Measurements from ENCODE around the gene CACNG5. TPM values are rescaled to one million over a fixed set of nuclear protein-coding genes. Genes with fewer than 3 reads are reported as not detected.

The CACNG5 gene
- total and polyA plus RNA-seq, 4 donors, result not detected

DNA sequence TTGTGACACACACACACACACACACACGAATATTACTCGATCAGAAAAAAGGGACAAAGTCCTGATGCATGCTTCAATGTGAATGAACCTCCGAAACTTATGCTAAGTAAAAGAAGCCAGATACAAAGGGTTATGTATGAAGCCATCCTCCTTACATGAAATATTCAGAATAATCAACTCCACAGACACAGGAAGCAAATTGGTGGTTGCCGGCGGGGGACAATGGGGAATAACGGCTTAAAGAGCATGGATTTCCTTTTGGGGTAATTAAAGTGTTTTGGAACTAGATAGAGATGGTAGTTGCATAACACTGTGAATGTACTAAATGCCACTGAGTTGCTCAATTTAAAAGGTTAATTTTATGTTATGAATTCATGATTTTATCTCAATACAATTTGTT, 8.1 kb upstream of the CACNG5 start:
- H3K4me3 ChIP-seq (ENCODE audit: low read depth in 1 of 3, low read length in 3 of 3), result no peak overlapping the region
- no peak overlapping the region for H3K27ac ChIP-seq (ENCODE audit: low read depth in 1 of 2, low read length in 2 of 2)
- no peaks in the 10 kb centered on the region for H3K36me3 ChIP-seq (ENCODE audit: control insufficient read depth in 4 of 4, insufficient read depth in 3 of 4, low read depth in 1 of 4, low read length in 3 of 4)
- no peaks in the 10 kb centered on the region for H3K9me3 ChIP-seq (ENCODE audit: control insufficient read depth in 4 of 4, low read length in 3 of 4)
- WGBS, result 76% methylated on average over 6 of the region's 6 CpGs
- peaks cover 0 to 10% (median 3%) of the 10 kb centered on the region in 4 donors for H3K27me3 ChIP-seq (ENCODE audit: control insufficient read depth in 4 of 4, insufficient read depth in 4 of 4, low read length in 3 of 4)
- no peak for TF ChIP-seq GABPA (IDR thresholded peaks at IDR 0.05 in 1 of 2, conservative IDR thresholded peaks at IDR 0.05 in 1 of 2)
- TF ChIP-seq, protein P1, sequence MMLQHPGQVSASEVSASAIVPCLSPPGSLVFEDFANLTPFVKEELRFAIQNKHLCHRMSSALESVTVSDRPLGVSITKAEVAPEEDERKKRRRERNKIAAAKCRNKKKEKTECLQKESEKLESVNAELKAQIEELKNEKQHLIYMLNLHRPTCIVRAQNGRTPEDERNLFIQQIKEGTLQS (IDR thresholded peaks at IDR 0.05), result no peak
- TF ChIP-seq NR2F2 (IDR thresholded peaks at IDR 0.05), result no peak
- no peak for TF ChIP-seq TAF1 (conservative IDR thresholded peaks at IDR 0.05)
- TF ChIP-seq RAD21 (IDR thresholded peaks at IDR 0.05), result no peak
- TF ChIP-seq, protein P2, sequence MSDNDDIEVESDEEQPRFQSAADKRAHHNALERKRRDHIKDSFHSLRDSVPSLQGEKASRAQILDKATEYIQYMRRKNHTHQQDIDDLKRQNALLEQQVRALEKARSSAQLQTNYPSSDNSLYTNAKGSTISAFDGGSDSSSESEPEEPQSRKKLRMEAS (IDR thresholded peaks at IDR 0.05), result no peak
- TF ChIP-seq, protein P3, sequence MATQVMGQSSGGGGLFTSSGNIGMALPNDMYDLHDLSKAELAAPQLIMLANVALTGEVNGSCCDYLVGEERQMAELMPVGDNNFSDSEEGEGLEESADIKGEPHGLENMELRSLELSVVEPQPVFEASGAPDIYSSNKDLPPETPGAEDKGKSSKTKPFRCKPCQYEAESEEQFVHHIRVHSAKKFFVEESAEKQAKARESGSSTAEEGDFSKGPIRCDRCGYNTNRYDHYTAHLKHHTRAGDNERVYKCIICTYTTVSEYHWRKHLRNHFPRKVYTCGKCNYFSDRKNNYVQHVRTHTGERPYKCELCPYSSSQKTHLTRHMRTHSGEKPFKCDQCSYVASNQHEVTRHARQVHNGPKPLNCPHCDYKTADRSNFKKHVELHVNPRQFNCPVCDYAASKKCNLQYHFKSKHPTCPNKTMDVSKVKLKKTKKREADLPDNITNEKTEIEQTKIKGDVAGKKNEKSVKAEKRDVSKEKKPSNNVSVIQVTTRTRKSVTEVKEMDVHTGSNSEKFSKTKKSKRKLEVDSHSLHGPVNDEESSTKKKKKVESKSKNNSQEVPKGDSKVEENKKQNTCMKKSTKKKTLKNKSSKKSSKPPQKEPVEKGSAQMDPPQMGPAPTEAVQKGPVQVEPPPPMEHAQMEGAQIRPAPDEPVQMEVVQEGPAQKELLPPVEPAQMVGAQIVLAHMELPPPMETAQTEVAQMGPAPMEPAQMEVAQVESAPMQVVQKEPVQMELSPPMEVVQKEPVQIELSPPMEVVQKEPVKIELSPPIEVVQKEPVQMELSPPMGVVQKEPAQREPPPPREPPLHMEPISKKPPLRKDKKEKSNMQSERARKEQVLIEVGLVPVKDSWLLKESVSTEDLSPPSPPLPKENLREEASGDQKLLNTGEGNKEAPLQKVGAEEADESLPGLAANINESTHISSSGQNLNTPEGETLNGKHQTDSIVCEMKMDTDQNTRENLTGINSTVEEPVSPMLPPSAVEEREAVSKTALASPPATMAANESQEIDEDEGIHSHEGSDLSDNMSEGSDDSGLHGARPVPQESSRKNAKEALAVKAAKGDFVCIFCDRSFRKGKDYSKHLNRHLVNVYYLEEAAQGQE (IDR thresholded peaks at IDR 0.05), result no peak
- TF ChIP-seq SP1 (IDR thresholded peaks at IDR 0.05), result no peak
- TF ChIP-seq FOXA2 (IDR thresholded peaks at IDR 0.05), result no peak
- TF ChIP-seq HNF4G (IDR thresholded peaks at IDR 0.05), result no peak
- TF ChIP-seq EGR1 (IDR thresholded peaks at IDR 0.05; ENCODE audit: low read depth in 2 of 2), result no peak
- TF ChIP-seq JUND (IDR thresholded peaks at IDR 0.05), result no peak
- no peak for TF ChIP-seq FOXA1 (IDR thresholded peaks at IDR 0.05)
- TF ChIP-seq RXRA (IDR thresholded peaks at IDR 0.05), result no peak
- TF ChIP-seq YY1 (IDR thresholded peaks at IDR 0.05), result no peak
- no peak for TF ChIP-seq HNF4A (conservative IDR thresholded peaks at IDR 0.05)
- TF ChIP-seq, protein P4, sequence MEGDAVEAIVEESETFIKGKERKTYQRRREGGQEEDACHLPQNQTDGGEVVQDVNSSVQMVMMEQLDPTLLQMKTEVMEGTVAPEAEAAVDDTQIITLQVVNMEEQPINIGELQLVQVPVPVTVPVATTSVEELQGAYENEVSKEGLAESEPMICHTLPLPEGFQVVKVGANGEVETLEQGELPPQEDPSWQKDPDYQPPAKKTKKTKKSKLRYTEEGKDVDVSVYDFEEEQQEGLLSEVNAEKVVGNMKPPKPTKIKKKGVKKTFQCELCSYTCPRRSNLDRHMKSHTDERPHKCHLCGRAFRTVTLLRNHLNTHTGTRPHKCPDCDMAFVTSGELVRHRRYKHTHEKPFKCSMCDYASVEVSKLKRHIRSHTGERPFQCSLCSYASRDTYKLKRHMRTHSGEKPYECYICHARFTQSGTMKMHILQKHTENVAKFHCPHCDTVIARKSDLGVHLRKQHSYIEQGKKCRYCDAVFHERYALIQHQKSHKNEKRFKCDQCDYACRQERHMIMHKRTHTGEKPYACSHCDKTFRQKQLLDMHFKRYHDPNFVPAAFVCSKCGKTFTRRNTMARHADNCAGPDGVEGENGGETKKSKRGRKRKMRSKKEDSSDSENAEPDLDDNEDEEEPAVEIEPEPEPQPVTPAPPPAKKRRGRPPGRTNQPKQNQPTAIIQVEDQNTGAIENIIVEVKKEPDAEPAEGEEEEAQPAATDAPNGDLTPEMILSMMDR (IDR thresholded peaks at IDR 0.05; ENCODE audit: low read depth, low read length, missing input control), result no peak
- TF ChIP-seq, protein P5, sequence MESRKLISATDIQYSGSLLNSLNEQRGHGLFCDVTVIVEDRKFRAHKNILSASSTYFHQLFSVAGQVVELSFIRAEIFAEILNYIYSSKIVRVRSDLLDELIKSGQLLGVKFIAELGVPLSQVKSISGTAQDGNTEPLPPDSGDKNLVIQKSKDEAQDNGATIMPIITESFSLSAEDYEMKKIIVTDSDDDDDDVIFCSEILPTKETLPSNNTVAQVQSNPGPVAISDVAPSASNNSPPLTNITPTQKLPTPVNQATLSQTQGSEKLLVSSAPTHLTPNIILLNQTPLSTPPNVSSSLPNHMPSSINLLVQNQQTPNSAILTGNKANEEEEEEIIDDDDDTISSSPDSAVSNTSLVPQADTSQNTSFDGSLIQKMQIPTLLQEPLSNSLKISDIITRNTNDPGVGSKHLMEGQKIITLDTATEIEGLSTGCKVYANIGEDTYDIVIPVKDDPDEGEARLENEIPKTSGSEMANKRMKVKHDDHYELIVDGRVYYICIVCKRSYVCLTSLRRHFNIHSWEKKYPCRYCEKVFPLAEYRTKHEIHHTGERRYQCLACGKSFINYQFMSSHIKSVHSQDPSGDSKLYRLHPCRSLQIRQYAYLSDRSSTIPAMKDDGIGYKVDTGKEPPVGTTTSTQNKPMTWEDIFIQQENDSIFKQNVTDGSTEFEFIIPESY (IDR thresholded peaks at IDR 0.05), result no peak
- H3K9ac ChIP-seq (ENCODE audit: low read depth in 1 of 2, low read length in 2 of 2), result no peak overlapping the region
- no peak for DNase-seq (ENCODE audit: low spot score)
- no peaks in the 10 kb centered on the region for H3K4me1 ChIP-seq (ENCODE audit: control insufficient read depth in 4 of 4, insufficient read depth in 4 of 4, low read length in 3 of 4)
